Measurements from ENCODE around the gene CYP27C1.

CYP27C1 gene

DNA sequence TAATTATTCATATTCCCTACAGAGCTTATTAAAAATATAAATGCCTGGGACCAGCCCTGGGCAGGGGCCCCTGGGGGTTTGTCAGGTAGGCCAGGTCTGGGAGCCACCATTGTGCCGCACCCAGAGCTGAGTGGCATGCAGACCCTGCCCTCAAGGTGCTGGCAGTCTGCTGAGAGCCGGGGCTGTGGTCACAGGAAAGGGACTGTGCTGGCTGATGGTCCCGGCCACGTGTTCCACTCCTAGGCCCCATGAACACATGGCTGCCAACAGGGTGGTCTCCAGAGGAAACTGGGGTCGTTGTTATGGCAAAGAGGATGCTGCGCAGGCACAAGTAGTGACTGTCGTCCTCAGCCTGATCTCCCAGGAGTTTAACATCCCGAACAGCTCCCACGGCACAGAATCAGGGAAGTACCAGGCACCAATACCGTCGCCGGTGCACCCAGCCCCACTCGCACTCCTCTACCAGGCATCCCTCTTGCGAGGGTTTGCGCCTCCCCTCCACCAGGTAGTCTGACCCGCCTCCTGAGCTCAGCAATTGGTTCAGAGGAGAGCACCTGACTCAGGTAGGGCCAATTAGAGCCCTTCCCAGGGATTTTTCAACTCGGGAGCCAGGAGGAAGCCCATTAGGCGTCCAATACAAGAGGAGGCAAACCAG is 73.9 kb downstream of the CYP27C1 start:
- no peak for DNase-seq

DNA sequence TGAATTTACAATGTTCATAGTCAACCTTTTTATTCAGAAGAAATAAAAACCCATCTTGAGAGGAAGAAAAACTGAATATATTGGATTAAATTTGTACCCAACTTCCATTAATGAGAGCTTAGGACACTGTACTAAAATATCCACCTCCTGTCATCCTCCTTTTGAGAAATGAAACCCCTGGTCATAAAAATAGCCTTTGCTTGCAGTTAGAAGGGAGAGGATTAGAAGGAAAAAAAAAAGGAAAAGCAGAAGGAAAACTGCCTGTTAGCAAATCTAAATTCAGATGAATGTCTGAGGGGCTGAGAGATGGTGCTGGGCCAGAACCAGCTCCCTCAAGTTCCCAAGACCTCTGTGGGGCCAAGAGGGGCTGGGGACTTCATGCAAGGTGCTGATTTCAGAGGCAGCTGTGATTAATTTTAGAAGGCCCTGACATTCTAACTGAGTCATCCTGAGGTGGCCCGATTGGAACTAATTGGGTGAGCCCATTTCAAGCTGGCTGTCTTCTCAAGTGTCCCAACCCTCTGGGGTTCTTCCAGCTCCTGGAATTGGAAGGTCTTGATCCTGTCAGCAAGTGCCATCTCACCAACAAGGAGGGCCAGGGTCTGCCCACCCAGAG is 74.7 kb downstream of the CYP27C1 start:
- no peak for DNase-seq

GRCh38 chr2:127143841-127144782 is 76.0 kb downstream of the CYP27C1 start:
- DNase-seq: no peak

DNA sequence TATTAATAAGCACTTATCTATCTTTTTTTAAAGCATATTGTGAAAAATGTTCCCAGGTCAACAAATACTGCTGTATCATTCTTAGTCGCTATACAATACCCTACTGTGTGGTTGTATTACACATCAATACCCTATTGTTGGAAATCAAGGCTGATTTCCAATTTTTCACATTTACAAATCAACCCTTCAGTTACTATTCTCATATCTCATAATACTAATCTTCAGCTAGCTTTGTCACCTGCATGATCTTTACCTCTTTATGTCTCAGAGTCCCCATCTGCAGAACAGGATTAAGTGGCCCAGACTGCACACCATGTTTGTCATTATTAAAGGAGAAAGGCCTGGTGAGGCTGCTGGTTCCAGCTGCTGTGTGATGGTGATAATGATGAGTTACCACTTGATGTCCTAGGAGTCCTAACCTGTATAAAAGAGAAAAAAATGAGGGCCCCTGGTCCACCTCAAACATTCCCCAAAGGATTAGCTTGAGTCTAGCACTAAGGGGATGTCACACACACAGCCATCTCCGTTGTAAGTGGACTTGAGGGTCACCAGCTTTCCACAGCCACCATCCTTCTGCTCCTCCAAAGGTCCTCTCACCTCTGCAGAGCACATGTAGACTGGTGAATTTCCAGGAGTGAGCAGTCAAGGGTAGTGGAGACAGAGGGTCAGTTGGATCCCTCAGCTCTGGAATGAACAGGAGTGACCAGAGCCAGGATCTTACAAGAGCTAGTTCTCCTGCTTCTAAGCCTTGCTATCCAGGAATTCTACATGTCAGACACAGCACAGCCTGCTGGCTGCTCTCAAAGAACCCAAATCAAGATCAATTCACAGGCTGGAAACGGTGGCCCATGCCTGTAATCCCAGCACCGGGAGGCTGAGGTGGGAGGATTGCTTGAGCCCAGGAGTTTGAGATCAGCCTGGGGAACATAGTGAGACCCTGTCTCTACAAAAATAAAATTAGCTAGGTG is 77.2 kb downstream of the CYP27C1 start:
- DNase-seq: no peak

DNA sequence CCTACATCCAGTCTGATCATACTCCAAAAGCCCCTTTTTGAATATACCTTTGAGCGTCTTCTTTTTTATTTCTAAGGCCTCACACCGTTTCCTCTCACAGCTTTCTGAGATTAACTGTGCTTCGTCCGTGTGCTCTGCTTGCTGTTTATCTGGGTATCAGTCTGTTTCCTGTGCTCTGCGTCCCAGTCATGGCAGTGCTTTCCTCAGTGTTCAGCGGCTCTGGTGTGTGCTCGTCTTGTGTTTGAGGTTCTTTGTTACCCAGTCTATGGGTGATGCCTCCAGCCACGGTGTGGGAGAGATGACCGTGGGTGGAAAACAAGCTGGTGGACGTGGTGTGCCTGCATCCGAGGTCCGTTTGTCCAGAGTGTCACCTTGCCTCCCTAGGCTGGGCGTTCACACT is 79.6 kb downstream of the CYP27C1 start:
- DNase-seq: no peak

GRCh38 chr2:127139766-127140165 is 80.3 kb downstream of the CYP27C1 start:
- no peak for DNase-seq

- DNase-seq: no peak
Observed at GRCh38 chr2:127138281-127138680, 81.8 kb downstream of the CYP27C1 start.

GRCh38 chr2:127137741-127138140 is 82.4 kb downstream of the CYP27C1 start:
- no peak for DNase-seq

DNA sequence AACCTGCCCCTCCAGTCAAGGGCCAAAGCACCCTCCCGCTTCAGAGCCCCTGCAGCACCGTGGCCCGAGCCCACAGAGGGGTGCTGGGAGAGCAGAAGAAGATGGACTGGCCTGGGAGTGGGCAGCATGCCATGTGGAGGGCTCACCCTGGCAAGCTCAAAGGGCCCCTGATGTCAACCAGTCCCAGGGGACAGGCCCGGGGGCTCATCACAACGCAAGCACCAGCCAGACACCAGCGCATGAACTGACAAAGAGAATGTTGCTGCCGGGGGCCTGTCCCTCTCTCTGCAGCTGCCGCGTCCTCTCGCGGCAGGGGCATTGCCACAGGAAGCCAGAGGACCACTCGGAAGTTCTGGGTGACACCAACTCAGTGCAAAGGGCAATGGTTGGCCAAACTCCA is 82.9 kb downstream of the CYP27C1 start:
- no peak for DNase-seq

- no peak for DNase-seq
Observed at GRCh38 chr2:127134833-127135830, 85.0 kb downstream of the CYP27C1 start.

- DNase-seq: no peak
Observed at GRCh38 chr2:127134235-127134634, 85.9 kb downstream of the CYP27C1 start.

All from RPMI8226 (cell line).